Liver (tissue), 9 donors: ENCODE measurements around the gene MCUR1. TPM values are rescaled to one million over a fixed set of nuclear protein-coding genes. Genes with fewer than 3 reads are reported as not detected.

ENCODE experiments used
- DNase-seq: peaks from one replicate; pipeline ENCODE4 v3.0.0-alpha.2; 2017; ENCODE audit warnings: low spot score
- H3K27ac ChIP-seq, 2 donors: one replicate each; pipeline ENCODE4 v1.7.0; 2013; ENCODE audit warnings: inconsistent platforms in 2 of 2, low read length in 2 of 2, control low read depth in 1 of 2, low read depth in 1 of 2, mild to moderate bottlenecking in 1 of 2
- H3K27me3 ChIP-seq, 4 donors: one replicate each; pipeline versions ENCODE4 v1.6.1 to v1.7.0; 2013; ENCODE audit warnings: low read length in 3 of 4, inconsistent platforms in 1 of 4, mild to moderate bottlenecking in 1 of 4, moderate library complexity in 1 of 4; ENCODE audit not compliant: control insufficient read depth in 4 of 4, insufficient read depth in 4 of 4
- H3K36me3 ChIP-seq, 4 donors: one replicate each; pipeline versions ENCODE4 v1.6.1 to v1.7.0; 2013; ENCODE audit warnings: low read length in 3 of 4, mild to moderate bottlenecking in 3 of 4, low read depth in 1 of 4, moderate library complexity in 1 of 4; ENCODE audit not compliant: control insufficient read depth in 4 of 4, insufficient read depth in 3 of 4
- H3K4me1 ChIP-seq, 4 donors: one replicate each; pipeline versions ENCODE4 v1.6.1 to v1.7.0; 2013; ENCODE audit warnings: low read length in 3 of 4, mild to moderate bottlenecking in 3 of 4, moderate library complexity in 1 of 4; ENCODE audit not compliant: control insufficient read depth in 4 of 4, insufficient read depth in 4 of 4
- H3K4me3 ChIP-seq, 3 donors: one replicate each; pipeline versions ENCODE4 v1.6.1 to v1.7.0; 2013; ENCODE audit warnings: low read length in 3 of 3, control low read depth in 1 of 3, low read depth in 1 of 3, mild to moderate bottlenecking in 1 of 3
- H3K9ac ChIP-seq, 2 donors: one replicate each; pipeline ENCODE4 v1.7.0; 2013; ENCODE audit warnings: low read length in 2 of 2, mild to moderate bottlenecking in 2 of 2, moderate library complexity in 2 of 2, control low read depth in 1 of 2, low read depth in 1 of 2
- H3K9me3 ChIP-seq, 4 donors: one replicate each; pipeline versions ENCODE4 v1.6.1 to v1.7.0; 2013; ENCODE audit warnings: low read length in 3 of 4; ENCODE audit not compliant: control insufficient read depth in 4 of 4
- CTCF ChIP-seq: fragments of 150-350 bp; IDR thresholded peaks from 2 replicates; pipeline ENCODE4 v1.5.1; 2017; ENCODE audit warnings: improper control_type of control experiment, low read depth, low read length; ENCODE audit not compliant: missing input control
- EGR1 ChIP-seq, 2 donors: IDR thresholded peaks; 2 replicates each; pipeline ENCODE4 v1.6.1; 2016 to 2018; ENCODE audit warnings: antibody characterized with exemption in 2 of 2, low read depth in 2 of 2
- FOXA1 ChIP-seq: IDR thresholded peaks from 2 replicates; pipeline ENCODE4 v1.6.1; 2016; ENCODE audit warnings: antibody characterized with exemption
- FOXA2 ChIP-seq: IDR thresholded peaks from 2 replicates; pipeline ENCODE4 v1.6.1; 2016; ENCODE audit warnings: antibody characterized with exemption
- GABPA ChIP-seq, 2 donors: IDR thresholded peaks in 1 of 2; conservative IDR thresholded peaks in 1 of 2; 2 replicates each; pipeline ENCODE4 v1.6.1; 2016; ENCODE audit warnings: antibody characterized with exemption in 2 of 2, mild to moderate bottlenecking in 1 of 2, moderate library complexity in 1 of 2
- HNF4A ChIP-seq, 2 donors: conservative IDR thresholded peaks; 2 replicates each; pipeline ENCODE4 v1.6.1; 2016; ENCODE audit warnings: antibody characterized with exemption in 2 of 2, mild to moderate bottlenecking in 2 of 2
- HNF4G ChIP-seq: IDR thresholded peaks from 2 replicates; pipeline ENCODE4 v1.6.1; 2016; ENCODE audit warnings: antibody characterized with exemption
- JUND ChIP-seq, 2 donors: IDR thresholded peaks; 2 replicates each; pipeline ENCODE4 v1.6.1; 2016; ENCODE audit warnings: antibody characterized with exemption in 2 of 2
- MAX ChIP-seq: IDR thresholded peaks from 2 replicates; pipeline ENCODE4 v1.6.1; 2016; ENCODE audit warnings: antibody characterized with exemption
- NR2F2 ChIP-seq: IDR thresholded peaks from 2 replicates; pipeline ENCODE4 v1.6.1; 2016; ENCODE audit warnings: antibody characterized with exemption
- RAD21 ChIP-seq, 2 donors: IDR thresholded peaks; 2 replicates each; pipeline ENCODE4 v1.6.1; 2016; ENCODE audit warnings: antibody characterized with exemption in 2 of 2, mild to moderate bottlenecking in 2 of 2
- REST ChIP-seq: IDR thresholded peaks from 2 replicates; pipeline ENCODE4 v1.6.1; 2016; ENCODE audit warnings: antibody characterized with exemption, mild to moderate bottlenecking
- RXRA ChIP-seq, 2 donors: IDR thresholded peaks; 2 replicates each; pipeline ENCODE4 v1.6.1; 2017 to 2018; ENCODE audit warnings: antibody characterized with exemption in 2 of 2, mild to moderate bottlenecking in 1 of 2
- SP1 ChIP-seq: IDR thresholded peaks from 2 replicates; pipeline ENCODE4 v1.6.1; 2018; ENCODE audit warnings: antibody characterized with exemption, mild to moderate bottlenecking
- TAF1 ChIP-seq: conservative IDR thresholded peaks from 2 replicates; pipeline ENCODE4 v1.6.1; 2016; ENCODE audit warnings: antibody characterized with exemption, mild to moderate bottlenecking
- YY1 ChIP-seq: IDR thresholded peaks from 2 replicates; pipeline ENCODE4 v1.6.1; 2016; ENCODE audit warnings: antibody characterized with exemption, mild to moderate bottlenecking
- WGBS: extraction: QIAGEN DNeasy Blood & Tissue Kit; methylation state at CpG from one replicate; pipeline ENCODE4 v1.1.7; 2013; 5-methylcytosine and 5-hydroxymethylcytosine counted together
- polyA plus RNA-seq, 2 donors: library from polyadenylated mRNA; stranded (reverse) in 1 of 2; unstranded in 1 of 2; fragments of 200-250 nt in 1 of 2; fragments of >200 nt in 1 of 2; fragmentation: Nextera tagmentation in 1 of 2; extraction: Ambion mirVana in 1 of 2; gene quantifications; one replicate each; pipeline versions ENCODE4 v1.2.1 to v1.2.3, GENCODE V29; 2013 to 2015
- total RNA-seq, 2 donors: library from RNA; depleted of rRNA; stranded (reverse); fragments of >200 nt; gene quantifications; one replicate each; pipeline ENCODE4 v1.2.3, GENCODE V29; 2014
- TF ChIP-seq, protein P1 (sequence below): IDR thresholded peaks from 2 replicates; pipeline ENCODE4 v1.6.1; 2016; ENCODE audit warnings: antibody characterized with exemption
- donor health status: healthy.
- donor health status: healthy.
- donor health status: healthy.
- donor health status: healthy.
- donor health status: healthy.

Gene MCUR1
- total and polyA plus RNA-seq, 4 donors, result 7.3 to 17.3 (median 7.4) TPM

DNA sequence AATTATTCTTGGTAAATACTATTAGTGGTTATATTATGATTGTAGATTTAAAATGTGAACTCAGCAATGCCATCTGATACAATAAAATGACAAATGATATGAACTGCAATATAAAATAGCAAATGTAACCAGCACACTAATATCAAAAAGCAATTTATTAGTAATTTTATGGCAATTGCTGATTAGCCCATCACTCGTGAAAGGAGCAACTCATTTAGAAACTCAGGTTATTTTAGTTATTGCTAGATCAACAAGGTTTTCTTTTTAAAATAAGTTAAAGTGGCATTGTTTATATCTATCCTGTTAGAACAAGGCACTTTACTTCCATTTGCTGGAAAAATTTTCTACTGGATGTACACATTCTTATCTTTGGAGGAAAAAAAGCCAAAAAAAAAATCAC is 18.4 kb upstream of the MCUR1 start:
- Histone ChIP-seq H3K27ac (no peak overlapping the region), H3K36me3 (no peaks in the 10 kb centered on the region), H3K27me3 (no peaks in the 10 kb centered on the region), H3K9me3 (peaks cover 0 to 6% (median 0%) of the 10 kb centered on the region in 4 donors), H3K9ac (no peak overlapping the region), H3K4me1 (no peaks in the 10 kb centered on the region), H3K4me3 (no peak overlapping the region)
- WGBS, result 93% methylated on average over 1 of the region's 1 CpG
- TF ChIP-seq FOXA2 (no peak), JUND (IDR thresholded peaks at IDR 0.05) (no peak), REST (no peak), YY1 (no peak), CTCF (no peak), TAF1 (no peak), SP1 (no peak), GABPA (IDR thresholded peaks at IDR 0.05 in 1 of 2, conservative IDR thresholded peaks at IDR 0.05 in 1 of 2) (no peak), RXRA (IDR thresholded peaks at IDR 0.05) (no peak), RAD21 (IDR thresholded peaks at IDR 0.05) (no peak), HNF4G (no peak)
- TF ChIP-seq, protein P1, sequence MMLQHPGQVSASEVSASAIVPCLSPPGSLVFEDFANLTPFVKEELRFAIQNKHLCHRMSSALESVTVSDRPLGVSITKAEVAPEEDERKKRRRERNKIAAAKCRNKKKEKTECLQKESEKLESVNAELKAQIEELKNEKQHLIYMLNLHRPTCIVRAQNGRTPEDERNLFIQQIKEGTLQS, result no peak
- no peak for DNase-seq

- Histone ChIP-seq H3K36me3 (no peaks in the 10 kb centered on the region), H3K27me3 (no peaks in the 10 kb centered on the region), H3K4me3 (no peak overlapping the region), H3K9ac (no peak overlapping the region), H3K9me3 (peaks cover 0 to 6% (median 0%) of the 10 kb centered on the region in 4 donors), H3K27ac (no peak overlapping the region), H3K4me1 (no peaks in the 10 kb centered on the region)
- 87% methylated on average over 7 of the region's 7 CpGs for WGBS
- DNase-seq, result no peak
- TF ChIP-seq SP1, result no peak
- TF ChIP-seq HNF4A (conservative IDR thresholded peaks at IDR 0.05), result no peak
- TF ChIP-seq REST, result no peak
- TF ChIP-seq RAD21 (IDR thresholded peaks at IDR 0.05), result no peak
- TF ChIP-seq FOXA1, result no peak
- no peak for TF ChIP-seq CTCF
- no peak for TF ChIP-seq RXRA (IDR thresholded peaks at IDR 0.05)
- no peak for TF ChIP-seq GABPA (IDR thresholded peaks at IDR 0.05 in 1 of 2, conservative IDR thresholded peaks at IDR 0.05 in 1 of 2)
- TF ChIP-seq TAF1, result no peak
- TF ChIP-seq, protein P1, result no peak
- TF ChIP-seq FOXA2, result no peak
- no peak for TF ChIP-seq JUND (IDR thresholded peaks at IDR 0.05)
- no peak for TF ChIP-seq HNF4G
- no peak for TF ChIP-seq YY1
- TF ChIP-seq NR2F2, result no peak
- no peak for TF ChIP-seq EGR1 (IDR thresholded peaks at IDR 0.05; ENCODE audit: low read depth in 2 of 2)
- TF ChIP-seq MAX, result no peak
These were observed 17.3 kb upstream of the MCUR1 start for GRCh38 chr6:13831615-13832014.
